ENCODE data around the gene ENPP5.
"Not testable (repeated sequence)": the region's sequence is repeated elsewhere in the genome, so short reads cannot be mapped to it uniquely, and the experiment has no call there.

Gene ENPP5

DNA sequence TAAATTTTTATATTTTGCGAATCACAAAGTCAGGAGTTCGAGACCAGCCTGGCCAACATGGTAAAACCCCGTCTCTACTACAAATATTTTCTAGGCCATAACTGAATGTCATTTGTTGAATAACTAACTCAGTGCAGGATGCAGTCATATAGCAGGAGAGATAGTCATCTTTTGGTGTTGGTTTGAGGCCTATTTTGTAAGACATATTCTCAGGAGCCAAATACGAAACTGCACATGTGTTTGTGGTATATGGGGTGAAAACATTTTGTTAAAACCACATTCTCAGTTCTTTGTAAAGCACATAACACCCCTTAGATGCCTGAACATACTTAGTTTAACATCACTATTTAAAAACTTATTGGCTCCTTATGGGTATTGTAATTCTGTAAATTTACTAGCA is 4.7 kb upstream of the ENPP5 start:
- DNase-seq (ENCODE audit: low read depth), result no peak

- no peak for DNase-seq (ENCODE audit: low read depth)
Measured at GRCh38 chr6:46174904-46175303, 4.1 kb upstream of the ENPP5 start.

- DNase-seq (ENCODE audit: low read depth), result no peak
Measured at GRCh38 chr6:46172176-46172575, 1.4 kb upstream of the ENPP5 start.

DNA sequence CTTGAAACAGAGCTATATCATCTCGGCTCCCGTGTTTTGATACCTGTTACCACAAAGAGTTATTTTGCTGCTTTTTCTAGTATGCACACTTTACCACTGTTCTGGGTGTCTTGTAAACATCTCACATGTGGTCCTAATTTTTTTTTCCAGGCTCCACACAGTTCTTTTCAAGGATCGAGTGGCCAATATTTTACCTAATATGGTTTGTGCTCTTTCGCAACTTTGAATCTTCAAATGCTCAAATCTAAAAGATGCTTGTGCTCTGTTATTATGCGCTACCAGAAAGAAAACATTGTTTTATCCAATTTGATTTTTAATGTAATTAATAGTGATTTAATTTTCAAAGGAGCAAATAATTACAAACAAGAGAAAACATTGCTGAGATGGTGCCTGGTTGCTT is 10.7 kb downstream of the ENPP5 start:
- DNase-seq (ENCODE audit: low read depth), result peak; percentile 25

DNA sequence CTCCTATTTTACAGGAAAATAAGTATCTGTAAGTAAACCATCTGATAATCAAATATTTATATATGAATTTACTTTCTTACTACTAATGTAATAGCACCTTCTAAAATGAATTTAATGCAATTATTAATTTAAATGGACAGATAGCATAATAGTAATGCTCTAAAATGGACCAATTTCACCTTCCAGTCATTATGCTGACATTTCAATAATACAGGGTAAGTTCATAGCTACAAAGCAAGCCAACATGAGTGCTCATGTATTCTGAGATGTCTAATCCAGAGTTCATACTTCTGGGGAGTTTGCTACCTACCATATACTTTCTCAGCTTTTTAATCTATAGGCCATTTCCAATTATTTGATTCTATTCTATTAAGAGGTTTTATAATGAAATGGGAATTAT is 11.6 kb downstream of the ENPP5 start:
- DNase-seq (ENCODE audit: low read depth), result no peak

DNA sequence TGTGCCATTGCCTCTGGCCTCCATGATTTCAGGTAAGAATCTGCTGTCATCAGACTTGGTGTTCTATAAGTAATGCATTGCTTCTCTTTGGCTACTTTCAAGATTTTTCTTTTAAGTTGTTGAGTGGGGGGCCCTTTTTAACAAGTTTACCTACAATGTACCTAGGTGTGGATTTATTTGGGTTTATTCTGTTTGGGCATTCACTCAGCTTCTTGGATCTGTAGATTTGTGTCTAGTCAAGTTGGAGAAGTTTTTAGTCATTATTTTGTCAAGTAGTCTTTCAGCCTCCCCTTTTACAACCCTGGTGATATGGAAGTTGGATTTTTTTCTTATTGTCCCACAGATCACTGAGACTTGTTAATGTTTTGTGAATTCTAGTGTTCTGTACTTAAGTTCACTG is 14.1 kb downstream of the ENPP5 start:
- DNase-seq (ENCODE audit: low read depth), result no peak

DNA sequence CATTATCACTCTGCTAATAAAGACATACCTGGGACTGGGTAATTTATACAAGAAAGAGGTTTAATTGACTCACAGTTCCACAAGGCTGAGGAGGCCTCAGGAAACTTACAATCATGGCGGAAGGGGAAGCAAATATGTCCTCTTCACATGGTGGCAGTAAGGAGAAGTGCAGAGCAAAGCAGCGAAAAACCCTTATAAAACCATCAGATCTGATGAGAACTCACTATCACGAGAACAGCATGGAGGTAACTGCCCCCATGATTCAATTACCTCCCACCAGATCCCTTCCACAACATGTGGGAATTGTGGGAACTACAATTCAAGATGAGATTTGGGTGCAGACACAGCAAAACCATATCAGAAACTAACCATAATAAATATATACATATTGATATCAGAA is 21.7 kb downstream of the ENPP5 start:
- not testable (repeated sequence) for DNase-seq (ENCODE audit: low read depth)

DNA sequence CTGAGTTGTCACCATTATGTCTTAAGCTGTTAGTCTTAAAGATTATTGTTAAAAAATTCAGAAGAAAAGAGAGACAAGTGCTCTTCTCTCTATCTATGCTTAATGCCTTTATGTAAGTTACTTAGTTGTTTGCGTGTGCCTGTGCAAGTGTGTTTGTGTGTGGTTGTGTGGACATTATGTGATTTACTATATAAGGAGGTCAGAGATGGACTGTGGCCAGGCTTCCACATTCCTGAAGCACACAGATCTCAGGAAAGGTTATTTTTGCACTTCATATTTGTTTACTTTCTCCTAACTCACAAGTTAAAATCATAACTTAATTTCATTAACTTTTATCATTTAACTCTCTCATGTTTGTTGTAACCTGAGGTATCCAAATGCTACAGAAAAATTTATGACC is 26.5 kb downstream of the ENPP5 start:
- no peak for DNase-seq (ENCODE audit: low read depth)

DNA sequence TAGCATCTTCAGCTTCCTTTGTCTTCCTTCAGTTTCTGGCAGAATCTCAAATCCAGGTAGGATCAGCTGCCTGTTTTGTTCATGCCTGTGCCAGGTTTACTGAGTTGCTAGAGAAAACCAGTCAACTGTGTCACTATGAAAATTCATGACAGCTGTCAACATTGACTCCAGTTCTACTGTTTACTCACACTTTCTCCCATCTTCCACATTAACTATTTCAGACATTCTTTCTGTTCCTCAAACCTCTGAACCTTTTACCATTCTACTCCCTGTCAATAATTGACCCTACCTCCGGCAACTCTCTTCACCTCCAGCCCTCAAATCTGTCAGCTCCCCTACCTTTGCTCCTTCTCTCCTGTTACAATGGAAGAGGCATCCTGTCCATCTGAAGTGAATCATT is 32.5 kb downstream of the ENPP5 start:
- DNase-seq (ENCODE audit: low read depth), result no peak

GRCh38 chr6:46137387-46137786 is 33.4 kb downstream of the ENPP5 start:
- DNase-seq (ENCODE audit: low read depth), result no peak

DNA sequence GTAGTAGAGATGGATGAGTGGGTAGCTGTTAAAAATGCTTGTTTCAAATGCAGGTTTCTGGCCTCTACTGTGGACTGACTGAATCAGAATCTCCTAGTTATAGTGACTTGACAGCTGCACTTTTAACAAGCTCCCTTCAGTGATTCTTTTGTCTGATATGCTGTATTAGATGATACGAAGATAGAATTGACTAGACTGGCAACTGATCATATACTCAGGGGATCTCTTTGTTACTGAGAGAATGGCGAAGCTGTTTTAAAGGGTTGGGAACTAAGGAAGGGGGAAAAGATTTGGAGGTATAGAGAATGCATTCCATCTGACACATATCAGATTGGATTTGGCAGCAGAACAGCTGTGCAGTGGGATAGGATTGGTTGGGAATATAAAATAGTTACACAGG is 33.9 kb downstream of the ENPP5 start:
- DNase-seq (ENCODE audit: low read depth), result no peak

GRCh38 chr6:46135176-46135575 is 35.6 kb downstream of the ENPP5 start:
- no peak for DNase-seq (ENCODE audit: low read depth)

DNA sequence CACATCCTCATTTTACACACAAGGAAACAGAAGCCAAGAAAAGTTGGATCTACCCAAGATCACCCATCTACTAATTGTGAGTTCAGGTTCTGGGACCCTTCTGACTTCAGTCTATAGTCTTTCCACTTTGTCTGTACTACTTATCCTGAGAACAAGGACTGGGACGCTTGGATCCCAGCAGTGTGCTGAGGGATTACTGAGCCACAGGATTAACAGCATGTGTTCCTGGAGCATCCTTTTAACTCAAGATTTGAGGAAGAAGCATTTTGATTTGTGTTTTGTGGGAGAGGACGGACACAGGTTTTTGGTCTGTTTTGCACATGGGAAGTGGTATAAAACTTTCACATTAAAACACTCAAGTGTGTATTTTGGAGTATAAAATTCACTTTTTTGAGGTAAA is 36.6 kb downstream of the ENPP5 start:
- DNase-seq (ENCODE audit: low read depth), result no peak

DNA sequence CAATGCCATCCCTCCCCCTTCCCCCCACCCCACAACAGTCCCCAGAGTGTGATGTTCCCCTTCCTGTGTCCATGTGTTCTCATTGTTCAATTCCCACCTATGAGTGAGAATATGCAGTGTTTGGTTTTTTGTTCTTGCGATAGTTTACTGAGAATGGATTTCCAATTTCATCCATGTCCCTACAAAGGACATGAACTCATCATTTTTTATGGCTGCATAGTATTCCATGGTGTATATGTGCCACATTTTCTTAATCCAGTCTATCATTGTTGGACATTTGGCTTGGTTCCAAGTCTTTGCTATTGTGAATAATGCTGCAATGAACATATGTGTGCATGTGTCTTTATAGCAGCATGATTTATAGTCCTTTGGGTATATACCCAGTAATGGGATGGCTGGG is 39.5 kb downstream of the ENPP5 start:
- not testable (repeated sequence) for DNase-seq (ENCODE audit: low read depth)

DNA sequence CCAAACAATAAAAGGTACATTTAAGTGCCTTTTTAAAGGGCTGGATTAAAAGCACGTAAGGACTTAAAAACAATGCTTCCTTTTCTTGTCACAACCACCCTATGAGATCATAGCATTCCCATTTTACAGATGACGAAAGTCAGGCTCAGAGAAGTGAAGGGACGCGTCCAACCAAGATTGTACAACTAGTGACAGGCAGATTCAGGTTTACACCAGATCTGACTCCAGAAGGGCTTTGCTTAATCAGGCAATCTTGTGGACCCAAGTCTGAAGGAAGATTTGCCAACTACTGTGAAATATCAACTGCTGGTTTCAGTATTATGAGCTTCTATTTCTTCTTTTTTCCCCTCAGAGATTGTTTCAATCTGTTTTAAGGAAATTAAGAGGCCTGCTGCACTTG is 40.1 kb downstream of the ENPP5 start:
- DNase-seq (ENCODE audit: low read depth), result no peak

DNA sequence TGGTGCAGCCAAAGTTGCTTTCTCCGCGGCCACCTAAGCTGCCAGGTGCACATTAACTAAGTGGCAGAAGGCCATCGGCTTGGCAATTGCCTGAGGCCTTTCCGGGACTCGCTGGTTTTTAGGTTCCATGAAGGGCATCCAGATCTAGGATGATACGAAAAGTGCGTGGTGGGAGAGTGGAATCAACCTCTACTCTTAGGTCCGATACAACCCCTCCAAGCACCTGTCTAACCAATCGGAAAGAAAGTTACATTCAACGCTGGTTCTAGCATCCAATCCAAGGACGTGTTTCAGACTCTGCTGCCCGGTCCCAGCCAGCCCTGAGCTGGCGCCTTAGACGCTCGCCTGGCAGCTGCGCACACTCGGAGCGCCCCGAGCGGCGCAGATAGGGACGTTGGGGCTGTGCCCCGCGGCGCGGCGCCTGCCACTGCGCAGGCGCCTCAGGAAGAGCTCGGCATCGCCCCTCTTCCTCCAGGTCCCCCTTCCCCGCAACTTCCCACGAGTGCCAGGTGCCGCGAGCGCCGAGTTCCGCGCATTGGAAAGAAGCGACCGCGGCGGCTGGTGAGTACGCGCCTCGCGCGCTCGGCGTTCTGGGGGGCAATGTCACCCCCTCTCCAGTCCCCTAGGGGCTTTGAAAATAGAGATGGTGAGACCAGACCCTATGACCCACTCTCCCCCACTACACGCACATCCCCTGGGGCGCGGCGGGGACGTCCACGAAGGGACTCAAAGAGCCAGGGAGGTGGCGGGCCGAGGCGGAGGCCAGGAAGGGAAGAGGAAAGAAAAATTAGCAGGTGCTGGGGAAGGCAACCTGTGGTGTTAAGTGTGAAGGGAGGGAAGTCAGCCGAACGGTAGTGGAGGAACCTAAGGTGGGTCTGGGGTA is 40.9 kb downstream of the ENPP5 start, which contains the start of gene ENPP4:
ENPP4 (plus strand) TSS at position 361 of the 883 bp plus-strand sequence. CDS start 9,595 bp downstream, outside the sequence.
- DNase-seq (ENCODE audit: low read depth), result peak; percentile 63

DNA sequence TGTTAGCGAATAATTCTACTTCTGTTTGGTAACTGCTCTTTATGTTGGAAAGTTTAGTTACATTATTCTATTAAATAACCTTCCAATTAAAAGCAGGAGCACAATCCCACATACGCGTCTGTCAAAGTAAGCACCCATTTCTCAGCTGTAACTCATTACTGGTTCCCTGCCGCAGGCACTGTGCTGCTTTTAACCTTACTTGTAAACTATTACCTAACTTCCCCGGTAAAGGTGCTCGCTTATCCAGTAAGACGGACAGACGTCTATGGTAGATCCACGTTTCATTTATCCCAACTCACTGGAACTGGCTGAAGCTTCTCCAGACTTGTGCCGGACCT is 41.5 kb downstream of the ENPP5 start:
- no peak for DNase-seq (ENCODE audit: low read depth)

GRCh38 chr6:46128476-46128875 is 42.3 kb downstream of the ENPP5 start:
- DNase-seq (ENCODE audit: low read depth), result no peak

- DNase-seq (ENCODE audit: low read depth), result not testable (repeated sequence)
Measured at GRCh38 chr6:46119679-46120078, 51.1 kb downstream of the ENPP5 start.

- DNase-seq (ENCODE audit: low read depth), result no peak
Measured at GRCh38 chr6:46118836-46119235, 51.9 kb downstream of the ENPP5 start.

GRCh38 chr6:46118157-46118556 is 52.6 kb downstream of the ENPP5 start:
- DNase-seq (ENCODE audit: low read depth), result no peak

- no peak for DNase-seq (ENCODE audit: low read depth)
Measured at GRCh38 chr6:46116289-46116688, 54.5 kb downstream of the ENPP5 start.

GRCh38 chr6:46115634-46116033 is 55.1 kb downstream of the ENPP5 start:
- no peak for DNase-seq (ENCODE audit: low read depth)

- no peak for DNase-seq (ENCODE audit: low read depth)
Measured at GRCh38 chr6:46113370-46113769, 57.4 kb downstream of the ENPP5 start.
